Ovary (tissue), 9 donors: ENCODE results near the gene PLPPR5. TPM values are rescaled to one million over a fixed set of nuclear protein-coding genes. Genes with fewer than 3 reads are reported as not detected.

Experiments
- DNase-seq, 5 donors: peaks; one replicate each; pipeline ENCODE4 v3.0.0-alpha.2; 2019 to 2020
- H3K27ac ChIP-seq, 2 donors: fragments of 200-600 bp; one replicate each; pipeline versions ENCODE4 v1.5.1 to v1.8.0; 2019 to 2022
- H3K27me3 ChIP-seq: fragments of 200-600 bp; one replicate; pipeline ENCODE4 v1.8.0; 2022
- H3K36me3 ChIP-seq: fragments of 200-600 bp; sonication (generic); one replicate; pipeline ENCODE4 v1.5.1; 2019
- H3K4me1 ChIP-seq: one replicate; pipeline ENCODE4 v1.8.1; 2013; ENCODE audit warnings: mild to moderate bottlenecking, moderate library complexity; ENCODE audit not compliant: insufficient read depth
- H3K4me3 ChIP-seq: fragments of 200-600 bp; sonication (generic); one replicate; pipeline ENCODE4 v1.5.1; 2017
- H3K9me3 ChIP-seq, 2 donors: fragments of 200-600 bp in 1 of 2; sonication (generic) in 1 of 2; one replicate each; pipeline versions ENCODE4 v1.5.1 to v1.8.1; 2013 to 2019; ENCODE audit warnings: mild to moderate bottlenecking in 1 of 2, moderate library complexity in 1 of 2
- EP300 ChIP-seq: sonication (generic); formaldehyde crosslinking; IDR thresholded peaks from one replicate; pipeline ENCODE4 v1.6.1; 2017; ENCODE audit warnings: antibody characterized with exemption
- POLR2A ChIP-seq: fragments of 450-650 bp; IDR thresholded peaks from one replicate; pipeline ENCODE4 v1.6.1; 2017; ENCODE audit warnings: antibody characterized with exemption, mild to moderate bottlenecking, moderate library complexity
- WGBS, 3 donors: extraction: QIAGEN DNeasy Blood & Tissue Kit in 1 of 3; methylation state at CpG; one replicate each; pipeline versions ENCODE4 v1.1.5 to v1.1.7; 2013 to 2017; 5-methylcytosine and 5-hydroxymethylcytosine counted together
- intact Hi-C, 4 donors: fragments of 100-400 bp; cut with DNase I; formaldehyde crosslinking; loops; one replicate each; pipeline versions ENCODE4 v1.11.0 to v1.15.1; 2022 to 2023
- polyA plus RNA-seq, 2 donors: library from polyadenylated mRNA; stranded (reverse); fragments of 200-250 nt in 1 of 2; fragments of 350-450 nt in 1 of 2; fragmentation: Illumina TruSeq in 1 of 2; extraction: RNeasy Lipid Tissue Mini Kit (QIAGEN cat#74804) in 1 of 2; gene quantifications; one replicate each; pipeline ENCODE4 v1.2.3, GENCODE V29; 2013 to 2014
- total RNA-seq, 7 donors: library from RNA; depleted of rRNA in 2 of 7; stranded (reverse); fragments of >200 nt in 2 of 7; fragmentation: NEBNext Ultra II Directional in 3 of 7; extraction: Animal tissue kit (Norgen Biotek cat#: 25700) in 3 of 7; gene quantifications; one replicate each; pipeline versions ENCODE4 v1.1.0 to v1.2.4, GENCODE V29; 2016 to 2023
- TF ChIP-seq, protein P1 (sequence below), 3 donors: fragments of 450-650 bp in 2 of 3; fragments of 200-600 bp in 1 of 3; IDR thresholded peaks; one replicate each; pipeline versions ENCODE4 v1.5.1 to v1.8.0; 2016 to 2022; ENCODE audit warnings: antibody characterized with exemption in 3 of 3, mild to moderate bottlenecking in 1 of 3
- donor health status: DM: no; HTN: no; CAD: no; lungs with moderate emphysema.
- donor health status: DM: no; HTN: no; CAD: no.
- donor health status: Bipolar disorder and iron deficiency.
- donor health status: DM: yes; HTN: yes; CAD: no.
- donor health status: DM: no; HTN: no; CAD: no.
- donor health status: DM: yes; HTN: yes; CAD: no.

PLPPR5 gene
- total and polyA plus RNA-seq, 9 donors: not detected

DNA sequence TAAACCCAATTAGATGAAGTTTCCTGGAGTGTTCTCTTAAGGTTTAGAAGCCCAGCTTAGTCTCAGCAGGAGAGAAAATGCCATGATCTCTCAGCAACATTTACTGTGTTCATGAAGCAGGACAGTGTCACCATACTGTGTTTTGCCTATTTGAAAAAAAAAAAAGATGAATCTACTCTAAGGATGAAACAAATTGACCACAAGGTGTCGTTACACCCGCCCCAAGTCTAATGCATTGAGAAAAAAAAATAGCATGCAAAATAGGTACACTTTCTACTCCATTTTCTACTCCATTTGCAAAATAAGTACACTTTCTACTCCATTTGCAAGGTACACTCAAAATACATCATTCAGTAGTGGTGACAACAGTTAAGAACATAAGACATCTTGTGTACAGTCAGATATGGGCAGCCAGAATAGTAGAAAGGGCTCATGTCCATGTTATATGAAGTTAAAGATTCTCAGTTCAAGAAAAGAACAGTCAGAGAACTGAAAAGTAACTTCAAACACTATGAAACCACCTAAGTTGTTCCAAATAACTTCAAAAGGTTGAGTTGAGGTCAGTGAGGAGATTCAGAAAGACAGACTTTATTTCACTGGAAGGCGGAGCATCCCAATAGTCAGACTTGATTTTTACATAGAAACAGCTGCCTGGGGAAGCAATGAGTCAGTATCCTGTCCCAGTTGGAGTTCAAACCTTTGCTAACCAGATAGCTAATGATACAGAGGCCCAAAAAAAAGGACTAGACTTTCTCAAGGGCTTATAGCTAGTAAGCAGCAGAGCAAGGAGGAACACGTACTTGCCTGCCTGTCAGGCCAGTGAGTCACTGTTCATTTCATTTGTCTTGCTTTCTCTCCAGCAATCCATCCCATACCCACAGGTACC, 13.3 kb downstream of the PLPPR5 start:
- Histone ChIP-seq H3K27me3 (no peaks in the 10 kb centered on the region), H3K36me3 (no peaks in the 10 kb centered on the region), H3K9me3 (no peaks in the 10 kb centered on the region), H3K4me1 (no peaks in the 10 kb centered on the region), H3K27ac (no peak overlapping the region), H3K4me3 (no peak overlapping the region)
- WGBS, 3 donors: 69 to 77% (median 70%) methylated on average over 4 of the region's 4 CpGs
- no peak for DNase-seq
- TF ChIP-seq, protein P1, sequence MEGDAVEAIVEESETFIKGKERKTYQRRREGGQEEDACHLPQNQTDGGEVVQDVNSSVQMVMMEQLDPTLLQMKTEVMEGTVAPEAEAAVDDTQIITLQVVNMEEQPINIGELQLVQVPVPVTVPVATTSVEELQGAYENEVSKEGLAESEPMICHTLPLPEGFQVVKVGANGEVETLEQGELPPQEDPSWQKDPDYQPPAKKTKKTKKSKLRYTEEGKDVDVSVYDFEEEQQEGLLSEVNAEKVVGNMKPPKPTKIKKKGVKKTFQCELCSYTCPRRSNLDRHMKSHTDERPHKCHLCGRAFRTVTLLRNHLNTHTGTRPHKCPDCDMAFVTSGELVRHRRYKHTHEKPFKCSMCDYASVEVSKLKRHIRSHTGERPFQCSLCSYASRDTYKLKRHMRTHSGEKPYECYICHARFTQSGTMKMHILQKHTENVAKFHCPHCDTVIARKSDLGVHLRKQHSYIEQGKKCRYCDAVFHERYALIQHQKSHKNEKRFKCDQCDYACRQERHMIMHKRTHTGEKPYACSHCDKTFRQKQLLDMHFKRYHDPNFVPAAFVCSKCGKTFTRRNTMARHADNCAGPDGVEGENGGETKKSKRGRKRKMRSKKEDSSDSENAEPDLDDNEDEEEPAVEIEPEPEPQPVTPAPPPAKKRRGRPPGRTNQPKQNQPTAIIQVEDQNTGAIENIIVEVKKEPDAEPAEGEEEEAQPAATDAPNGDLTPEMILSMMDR (IDR thresholded peaks at IDR 0.05): no peak
- intact Hi-C loops: no loop called here

DNA sequence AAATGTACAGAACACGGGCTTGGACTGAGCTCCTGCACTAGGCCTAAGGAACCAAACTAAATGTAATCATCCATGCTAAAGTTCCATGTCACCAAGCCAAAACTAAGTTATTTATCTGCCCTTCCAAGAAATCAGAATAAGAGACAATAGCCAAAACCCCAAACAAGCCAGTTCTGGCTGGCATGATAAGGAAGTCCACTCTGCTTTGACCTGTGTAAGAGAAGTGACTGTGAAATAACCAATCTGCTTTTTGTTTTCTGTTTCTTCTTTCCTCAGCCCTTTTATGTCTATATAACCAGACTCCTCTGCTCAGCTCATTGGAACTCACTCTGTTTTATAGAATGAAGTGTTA, 15.1 kb downstream of the PLPPR5 start:
- H3K9me3 ChIP-seq: no peaks in the 10 kb centered on the region
- intact Hi-C loops: no loop called here
- H3K36me3 ChIP-seq: no peaks in the 10 kb centered on the region
- H3K4me1 ChIP-seq: no peaks in the 10 kb centered on the region
- no peaks in the 10 kb centered on the region for H3K27me3 ChIP-seq
- no peak overlapping the region for H3K27ac ChIP-seq
- TF ChIP-seq POLR2A: no peak
- TF ChIP-seq, protein P1 (IDR thresholded peaks at IDR 0.05): no peak
- TF ChIP-seq EP300: no peak
- no peak overlapping the region for H3K4me3 ChIP-seq
- WGBS, 3 donors: 34 to 55% (median 54%) methylated on average over 1 of the region's 1 CpG
- no peak for DNase-seq

DNA sequence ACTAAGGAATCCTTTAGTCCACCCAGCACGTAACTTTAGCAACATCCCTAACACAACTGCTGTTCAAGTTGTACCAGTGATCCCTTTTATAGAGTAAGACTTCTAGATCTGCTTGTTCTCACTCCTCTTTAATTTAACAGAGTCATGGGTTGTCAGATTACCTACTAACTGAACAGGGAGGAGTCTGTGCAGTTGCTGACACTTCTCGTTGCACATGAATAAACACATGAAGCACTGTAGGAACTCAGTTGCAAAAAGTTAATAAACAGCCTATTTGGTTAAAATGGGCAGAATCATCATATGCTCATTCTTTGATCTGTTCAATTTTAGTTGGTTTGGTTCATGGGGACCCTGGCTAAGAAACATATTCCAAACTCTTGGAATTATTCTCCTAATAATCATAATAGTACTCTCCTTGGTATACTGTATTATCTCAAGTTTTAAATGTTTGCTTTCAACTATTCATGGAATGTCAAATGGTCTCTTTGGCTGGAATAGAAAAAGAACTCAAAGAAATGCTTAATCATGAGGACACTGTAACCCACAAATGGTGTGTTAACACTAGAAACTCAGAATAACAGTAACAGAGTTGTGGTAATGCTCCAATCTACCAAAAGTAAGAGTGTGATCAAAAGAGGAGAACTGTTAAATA, 15.6 kb downstream of the PLPPR5 start:
- WGBS, 3 donors: 50 to 64% (median 62%) methylated on average over 2 of the region's 2 CpGs
- no peaks in the 10 kb centered on the region for H3K4me1 ChIP-seq
- no peaks in the 10 kb centered on the region for H3K27me3 ChIP-seq
- DNase-seq: no peak
- no peaks in the 10 kb centered on the region for H3K36me3 ChIP-seq
- TF ChIP-seq, protein P1 (IDR thresholded peaks at IDR 0.05): no peak
- TF ChIP-seq EP300: no peak
- no peak for TF ChIP-seq POLR2A
- intact Hi-C loops: no loop called here
- H3K9me3 ChIP-seq: no peaks in the 10 kb centered on the region
- H3K4me3 ChIP-seq: no peak overlapping the region
- H3K27ac ChIP-seq: no peak overlapping the region

DNA sequence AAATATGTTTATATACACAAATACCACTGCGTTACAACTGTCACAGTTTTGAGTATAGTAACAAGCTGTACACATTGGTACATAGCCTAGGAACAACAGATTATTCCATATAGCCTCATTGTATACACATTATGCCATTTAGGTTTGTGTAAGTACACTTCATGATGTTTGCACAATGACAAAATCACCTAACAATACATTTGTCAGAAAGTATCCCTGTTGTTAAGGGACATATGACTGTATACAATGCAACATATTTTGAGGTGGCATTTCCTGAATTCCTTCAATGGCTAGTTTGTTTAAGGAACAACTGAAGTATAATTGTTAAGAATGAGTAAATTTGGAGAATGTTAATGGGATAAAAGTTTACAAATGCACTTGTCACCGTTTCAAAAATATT, 19.0 kb downstream of the PLPPR5 start:
- WGBS, 3 donors: 66 to 91% (median 89%) methylated on average over 2 of the region's 2 CpGs
- TF ChIP-seq EP300 (no peak), POLR2A (no peak)
- TF ChIP-seq, protein P1 (IDR thresholded peaks at IDR 0.05): no peak

More for the DNA sequence above, 19.0 kb downstream of the PLPPR5 start:
- intact Hi-C loops: no loop called here
- Histone ChIP-seq H3K27me3 (no peaks in the 10 kb centered on the region), H3K27ac (no peak overlapping the region), H3K4me3 (no peak overlapping the region), H3K36me3 (no peaks in the 10 kb centered on the region), H3K4me1 (no peaks in the 10 kb centered on the region), H3K9me3 (no peaks in the 10 kb centered on the region)
- DNase-seq: no peak
